GM19099 (cell line): Measurements from ENCODE around the gene LINC00237.

Experiments used
- POLR2A ChIP-seq: IDR thresholded peaks from 3 replicates; pipeline ENCODE4 v1.6.1; 2011; ENCODE audit warnings: low read depth; ENCODE audit not compliant: insufficient read length; ENCODE audit errors: extremely low read depth

The LINC00237 gene

DNA sequence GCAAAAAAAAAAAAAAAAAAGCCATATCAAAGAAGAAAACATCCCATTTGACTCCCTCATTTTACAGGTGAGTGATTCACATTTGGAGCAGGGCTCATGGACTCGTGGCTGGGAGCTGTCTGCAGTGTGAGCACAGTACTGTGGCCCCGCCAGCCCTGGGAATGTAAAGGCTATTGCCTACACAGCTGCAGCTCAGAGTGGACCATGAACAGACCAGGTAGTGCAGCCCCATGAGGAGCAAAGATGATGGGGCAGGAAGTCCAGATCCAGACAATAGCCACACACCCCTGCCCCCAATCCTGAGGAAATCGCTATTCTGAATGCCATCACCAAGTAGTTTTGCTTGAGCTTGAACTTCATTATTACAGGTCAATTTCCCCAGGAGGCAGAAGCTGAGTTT lies 55.4 kb downstream of the LINC00237 start:
- TF ChIP-seq POLR2A, result no peak

DNA sequence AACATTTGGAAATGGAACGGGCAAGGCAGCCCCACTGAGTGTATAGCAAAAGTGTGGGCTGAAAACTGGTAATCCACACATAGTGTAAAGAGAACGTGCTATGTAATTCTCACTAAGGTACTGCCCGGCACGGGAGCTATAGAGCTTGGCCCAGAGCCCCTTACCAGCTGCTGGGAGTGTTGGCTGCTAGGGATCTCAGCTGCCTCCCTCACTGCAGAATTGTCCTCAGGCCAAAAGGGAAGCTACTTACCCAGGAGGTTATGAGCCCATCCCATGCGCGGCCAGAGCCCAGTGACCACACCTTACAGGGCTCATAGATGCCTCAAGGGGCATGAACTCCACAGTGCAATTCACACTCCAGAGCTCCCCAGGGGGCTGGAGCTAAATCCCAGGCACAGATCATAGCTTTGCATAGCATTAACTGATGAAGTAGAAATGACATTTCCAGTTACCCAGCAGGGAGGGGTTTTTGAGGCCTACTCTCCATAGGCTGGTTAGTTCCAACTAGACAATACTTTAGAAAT lies 56.8 kb downstream of the LINC00237 start:
- TF ChIP-seq POLR2A, result no peak

DNA sequence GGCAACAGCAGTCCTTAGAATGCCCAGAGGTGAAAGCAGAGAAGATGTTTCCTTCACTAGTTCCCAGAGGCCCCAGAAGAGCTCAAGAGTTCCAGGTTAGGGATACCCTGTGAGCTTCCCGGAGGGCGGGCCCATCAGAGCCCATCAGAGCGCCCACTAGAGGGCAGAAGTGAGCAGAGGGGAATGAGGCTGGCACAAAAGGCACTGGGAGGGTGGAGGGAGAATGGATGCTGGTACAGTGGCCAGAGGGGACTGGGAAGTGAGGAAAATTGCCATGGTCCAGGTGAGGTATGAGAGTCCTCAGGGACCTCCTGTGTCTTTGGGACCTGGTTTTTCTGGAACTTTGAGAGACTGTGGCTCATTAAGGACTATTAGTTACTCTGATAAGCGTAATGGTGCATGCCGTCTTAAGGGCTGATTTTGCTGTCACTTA lies 57.3 kb downstream of the LINC00237 start:
- no peak for TF ChIP-seq POLR2A

DNA sequence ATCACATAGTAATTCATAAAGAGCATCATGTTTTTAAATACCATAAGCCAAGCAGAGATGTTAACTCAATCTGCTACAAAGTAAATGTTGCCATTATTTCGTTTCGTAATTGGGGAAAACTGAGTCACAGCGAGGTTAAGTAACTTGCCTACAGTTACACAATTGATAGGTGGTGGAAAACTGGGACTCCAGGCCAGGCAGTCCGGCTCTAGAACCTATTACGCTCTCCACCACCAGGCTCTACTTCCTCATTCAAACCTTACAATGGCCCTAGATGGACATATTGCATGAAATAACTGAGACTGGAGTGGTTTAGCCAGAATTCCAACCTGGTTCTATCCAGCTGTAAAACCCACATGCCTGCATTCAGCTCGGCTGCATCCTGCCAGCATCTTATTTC lies 58.2 kb downstream of the LINC00237 start:
- no peak for TF ChIP-seq POLR2A

DNA sequence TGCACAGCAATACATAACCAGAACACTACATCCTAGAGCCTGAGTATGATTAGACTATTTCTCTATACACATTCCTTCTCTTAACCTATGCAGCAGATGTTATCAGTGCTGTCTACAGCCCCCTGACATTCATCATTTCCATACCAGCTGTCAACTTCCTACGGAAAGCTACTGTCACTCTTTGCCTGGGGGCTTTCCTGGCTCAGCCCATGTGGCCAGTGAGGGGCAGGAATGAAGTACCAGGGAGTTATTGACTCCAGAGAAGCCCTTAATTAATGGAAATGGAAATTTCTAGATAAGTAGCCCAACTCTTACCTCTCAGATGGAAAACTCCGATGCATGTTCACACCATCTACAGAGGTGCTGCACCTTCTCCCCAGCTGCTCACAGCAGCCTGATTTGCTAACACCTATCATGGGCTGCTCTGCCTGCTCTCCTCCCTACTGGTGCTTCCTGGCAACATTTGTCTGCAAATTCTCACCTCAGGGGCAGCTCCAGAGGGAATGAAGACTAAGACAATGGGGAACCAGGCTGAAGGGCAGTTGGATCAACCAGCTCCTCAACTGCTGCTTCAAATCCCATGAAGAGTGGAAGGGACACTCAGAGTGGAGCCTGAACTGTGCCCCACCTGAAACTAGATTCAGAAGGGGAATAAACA lies 59.6 kb downstream of the LINC00237 start:
- TF ChIP-seq POLR2A, result no peak
